ENCODE data around the gene S1PR1.

The S1PR1 gene

GRCh38 chr1:101282314-101283038 lies 45.7 kb downstream of the S1PR1 start:
- DNase-seq = no peak

- DNase-seq = no peak
Measured at GRCh38 chr1:101283443-101283842, 46.6 kb downstream of the S1PR1 start.

DNA sequence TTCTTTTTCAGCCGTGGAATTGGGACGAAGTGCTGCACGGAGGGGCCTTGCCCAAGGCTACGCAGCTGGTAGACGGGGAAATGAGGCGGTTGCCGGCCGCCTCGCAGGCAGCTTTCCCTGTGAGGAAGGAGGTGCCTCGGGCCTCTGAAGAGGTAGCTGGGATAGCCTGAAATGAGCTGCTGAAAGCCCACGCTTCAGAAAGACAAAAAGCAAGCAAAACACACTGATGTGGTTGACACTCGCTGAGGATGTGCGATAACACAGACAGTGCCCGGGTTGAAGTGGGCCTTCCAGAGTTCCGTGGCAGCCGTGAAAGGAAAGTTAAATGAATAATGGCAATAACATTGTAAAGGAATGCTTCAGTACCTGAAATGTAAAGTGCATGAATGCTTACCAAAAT lies 47.2 kb downstream of the S1PR1 start:
- DNase-seq = no peak

DNA sequence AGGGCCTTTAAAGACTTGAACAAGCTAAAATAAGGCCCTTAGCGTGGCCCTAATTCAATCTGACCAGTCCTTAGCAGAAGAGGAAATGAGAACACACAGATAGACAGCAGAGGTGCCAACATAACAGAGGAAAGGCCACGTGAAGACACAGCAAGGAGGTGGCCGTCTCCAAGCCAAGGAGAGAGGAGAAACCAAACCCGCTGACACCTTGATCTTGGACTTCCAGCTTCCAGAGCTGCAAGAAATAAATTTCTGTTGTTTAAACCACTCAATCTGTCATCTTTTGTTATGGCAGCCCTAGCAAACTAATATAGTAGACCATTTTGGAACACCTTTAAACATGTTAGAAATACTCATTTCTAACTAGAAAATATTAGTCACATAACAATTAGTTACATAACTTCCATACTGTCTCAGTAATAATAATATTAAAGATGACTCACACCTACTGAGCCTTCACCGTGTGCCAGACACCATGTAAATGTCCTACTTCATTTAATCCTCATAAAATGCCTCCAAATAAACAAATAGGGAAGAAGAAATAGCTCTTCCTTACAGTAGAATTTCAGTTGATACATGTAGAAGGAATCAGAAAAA lies 47.9 kb downstream of the S1PR1 start:
- no peak for DNase-seq

DNA sequence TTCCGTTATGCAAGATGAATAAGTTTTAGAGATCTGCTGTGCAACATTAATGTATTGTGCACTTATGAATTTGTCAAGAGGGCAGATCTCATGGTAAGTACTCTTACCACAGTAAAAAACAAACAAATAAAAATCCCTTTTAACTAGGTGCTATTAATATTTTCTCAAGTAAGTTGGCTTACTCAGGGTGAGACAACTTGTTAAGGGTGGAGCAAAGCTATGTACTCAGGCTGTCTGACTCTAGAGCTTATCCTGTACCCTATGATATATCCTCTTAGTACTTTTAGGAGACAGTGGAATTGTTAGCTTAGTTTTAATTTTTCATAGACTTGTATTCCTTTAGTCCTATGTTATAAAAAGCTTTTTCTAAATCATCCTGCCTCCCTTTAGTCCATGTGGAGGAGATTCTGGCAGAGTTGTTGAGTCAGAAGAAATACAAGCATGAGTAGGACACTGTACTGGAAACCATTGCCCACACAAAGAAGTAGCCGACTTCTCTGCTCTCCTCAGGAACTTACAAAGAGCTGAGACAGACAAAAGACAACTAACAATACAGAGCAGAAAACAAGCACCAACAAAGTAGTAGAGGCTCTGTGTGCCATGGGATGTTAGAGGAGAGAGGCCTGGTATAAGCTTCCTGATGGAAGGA lies 49.2 kb downstream of the S1PR1 start:
- DNase-seq = no peak

DNA sequence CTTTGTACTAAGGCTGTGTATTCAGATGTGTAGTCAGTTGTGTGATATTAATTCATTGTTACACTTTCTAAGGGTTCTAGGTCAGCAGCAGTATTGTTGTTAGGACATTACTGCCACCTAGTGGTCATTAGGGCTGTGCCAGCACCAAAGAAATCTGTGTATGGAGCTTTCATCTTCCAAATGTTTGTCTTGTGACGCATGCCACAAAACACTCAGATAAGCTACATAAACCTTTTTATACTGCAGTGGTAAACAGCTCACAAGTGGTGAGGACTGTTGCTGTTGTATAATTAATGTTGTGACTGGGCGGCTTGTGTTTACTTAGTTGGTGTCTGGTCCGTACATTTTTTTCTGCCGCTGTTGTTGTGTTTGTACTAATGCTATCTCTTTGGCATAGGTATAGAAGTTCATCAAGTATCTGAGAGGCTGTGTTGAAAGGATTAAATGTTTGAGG lies 51.7 kb downstream of the S1PR1 start:
- peak; percentile 51 to 84 for DNase-seq

DNA sequence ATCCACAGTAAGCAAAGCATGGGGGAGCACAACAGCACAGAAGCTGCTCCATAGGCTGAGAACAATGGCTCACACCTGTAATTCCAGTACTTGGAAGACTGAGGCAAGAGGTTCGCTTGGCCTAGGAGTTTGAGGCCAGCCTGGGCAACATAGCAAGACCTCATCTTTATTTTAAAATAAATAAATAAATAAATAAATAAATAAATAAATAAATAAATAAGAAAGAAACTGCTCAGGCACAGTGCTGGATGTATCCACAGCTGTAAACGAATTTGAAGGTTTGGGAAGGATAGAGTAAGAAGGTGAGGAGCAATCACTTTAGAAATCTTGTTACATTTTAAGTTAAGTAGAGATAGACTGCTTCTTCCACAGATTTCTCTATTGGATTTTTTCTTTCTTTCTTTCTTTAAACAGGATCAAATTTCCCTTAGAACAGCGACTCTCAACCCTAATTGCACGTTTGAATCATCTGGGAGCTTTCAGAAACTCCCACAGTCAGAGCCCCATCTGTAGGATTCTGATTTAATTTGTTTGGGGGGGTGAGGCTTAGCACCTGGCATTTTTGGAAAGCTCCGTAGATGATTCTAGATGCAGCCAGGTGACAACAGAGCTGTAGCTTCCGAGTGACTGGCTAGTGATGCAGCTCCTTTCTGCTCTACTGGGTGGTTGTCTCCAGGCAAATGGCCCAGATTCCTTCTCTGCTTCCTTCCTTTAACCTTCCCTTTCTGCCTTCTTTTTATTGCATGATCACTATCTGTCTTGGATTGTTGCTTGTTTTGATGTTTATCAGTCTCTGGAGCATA lies 53.5 kb downstream of the S1PR1 start:
- no peak for DNase-seq

Data from NCI-H446 (cell line).